HCT116 (cell line): ENCODE results near the gene RAPGEF6. TPM values are rescaled to one million over a fixed set of nuclear protein-coding genes. Genes with fewer than 3 reads are reported as not detected.

Experiments
- ATAC-seq: fragments of 200-7000 bp; cut with Tn5 transposase; 2 replicates; pipeline ENCODE4 v1.9.1; 2020; ENCODE audit warnings: mild to moderate bottlenecking, moderate library complexity
- BruUV-seq: library from RNA; stranded (reverse); fragments of 400-500 nt; replicated peaks from 2 replicates; lab custom pipeline; 2021; lab: Mats Ljungman, UMichigan
- CTCF ChIA-PET: fragments of 300-600 bp; sonication (Branson Sonifier 250); formaldehyde crosslinking; loops from one replicate; lab custom pipeline; 2021; ENCODE audit warnings: antibody characterized with exemption; lab: Charles Lee
- POLR2A ChIA-PET: fragments of 300-600, 350-600 bp; sonication (Branson Sonifier 250); formaldehyde crosslinking; loops from one replicate; lab custom pipeline; 2021; ENCODE audit warnings: antibody characterized with exemption; lab: Charles Lee
- RAD21 ChIA-PET, 2 experiments: fragments of 300-600 bp; sonication (Branson Sonifier 250); formaldehyde crosslinking; loops; one replicate each; lab custom pipeline; 2023; ENCODE audit warnings: low total read pairs in 2 of 2; ENCODE audit not compliant: uncharacterized antibody in 2 of 2, unreplicated experiment in 2 of 2, low non-redundant PET in 1 of 2; lab: Charles Lee
- DNase-seq: peaks from one replicate; pipeline ENCODE4 v3.0.0-alpha.2; 2010; ENCODE audit warnings: low read depth, low spot score
- H2AFZ ChIP-seq: fragments of 200-600 bp; shearing (Covaris generic), sonication (generic); 2 replicates; pipeline ENCODE4 v1.6.1; 2017; ENCODE audit warnings: low read depth, mixed run types, mixed read lengths, antibody characterized with exemption, low read length; ENCODE audit not compliant: poor library complexity, severe bottlenecking
- H3K27ac ChIP-seq: 2 replicates; pipeline ENCODE4 v1.5.1; 2012; ENCODE audit warnings: low read depth, low read length
- H3K27me3 ChIP-seq: fragments of 200-600 bp; sonication (generic); 2 replicates; pipeline ENCODE4 v1.6.1; 2016; ENCODE audit warnings: mixed run types, low read length, mixed read lengths; ENCODE audit not compliant: insufficient read depth
- H3K36me3 ChIP-seq, 2 experiments: fragments of 200-500 bp in 1 of 2; fragments of 200-600 bp in 1 of 2; sonication (Bioruptor generic) in 1 of 2; sonication (generic) in 1 of 2; 2 replicates each; pipeline versions ENCODE4 v1.5.1 to v1.6.1; 2014 to 2016; ENCODE audit warnings: low read length in 2 of 2, inconsistent platforms in 1 of 2, mixed read lengths in 1 of 2, mixed run types in 1 of 2; ENCODE audit not compliant: insufficient read depth in 2 of 2, control insufficient read depth in 1 of 2
- H3K4me1 ChIP-seq, 2 experiments: fragments of 200-600 bp in 1 of 2; sonication (generic) in 1 of 2; 2 replicates each; pipeline versions ENCODE4 v1.5.1 to v1.6.1; 2012 to 2017; ENCODE audit warnings: low read length in 2 of 2, inconsistent platforms in 1 of 2, mild to moderate bottlenecking in 1 of 2, mixed read lengths in 1 of 2, mixed run types in 1 of 2, moderate library complexity in 1 of 2; ENCODE audit not compliant: insufficient read depth in 2 of 2, control insufficient read depth in 1 of 2
- H3K4me2 ChIP-seq: fragments of 200-600 bp; sonication (generic); 2 replicates; pipeline ENCODE4 v1.6.1; 2017; ENCODE audit warnings: mixed run types, low read length, mixed read lengths
- H3K4me3 ChIP-seq, 2 experiments: fragments of 200-600 bp in 1 of 2; sonication (generic) in 1 of 2; replicated peaks in 1 of 2; 2 replicates each; pipeline ENCODE4 v1.5.1; 2011 to 2016; ENCODE audit warnings: low read length in 2 of 2, control low read depth in 1 of 2, low read depth in 1 of 2, mild to moderate bottlenecking in 1 of 2, mixed read lengths in 1 of 2, mixed run types in 1 of 2
- H3K79me2 ChIP-seq: fragments of 200-600 bp; sonication (generic); 2 replicates; pipeline ENCODE4 v1.6.1; 2017; ENCODE audit warnings: mild to moderate bottlenecking, mixed run types, low read length, moderate library complexity, mixed read lengths; ENCODE audit not compliant: insufficient read depth
- H3K9ac ChIP-seq: fragments of 200-600 bp; sonication (generic); 2 replicates; pipeline ENCODE4 v1.6.1; 2016; ENCODE audit warnings: low read length, mixed read lengths
- H3K9me2 ChIP-seq: fragments of 200-600 bp; sonication (generic), shearing (Covaris generic); 2 replicates; pipeline ENCODE4 v1.6.1; 2017; ENCODE audit warnings: mixed run types, mild to moderate bottlenecking, moderate library complexity; ENCODE audit not compliant: insufficient read depth
- H3K9me3 ChIP-seq, 2 experiments: fragments of 200-500 bp in 1 of 2; fragments of 200-600 bp in 1 of 2; sonication (Bioruptor generic) in 1 of 2; sonication (generic) in 1 of 2; 2 replicates each; pipeline ENCODE4 v1.6.1; 2014 to 2017; ENCODE audit warnings: low read length in 2 of 2, mixed read lengths in 2 of 2, inconsistent platforms in 1 of 2, low read depth in 1 of 2, mild to moderate bottlenecking in 1 of 2, mixed run types in 1 of 2, moderate library complexity in 1 of 2; ENCODE audit not compliant: control insufficient read depth in 1 of 2, insufficient read depth in 1 of 2
- H4K20me1 ChIP-seq: fragments of 200-600 bp; sonication (generic), shearing (Covaris generic); 2 replicates; pipeline ENCODE4 v1.6.1; 2017; ENCODE audit warnings: mixed run types, mild to moderate bottlenecking, moderate library complexity; ENCODE audit not compliant: insufficient read depth
- ATF3 ChIP-seq: IDR thresholded peaks from 2 replicates; pipeline ENCODE4 v1.6.1; 2012
- CBX3 ChIP-seq: IDR thresholded peaks from 2 replicates; pipeline ENCODE4 v1.6.1; 2012; ENCODE audit warnings: low read depth
- CEBPB ChIP-seq: IDR thresholded peaks from 2 replicates; pipeline ENCODE4 v1.6.1; 2012; ENCODE audit warnings: low read depth
- EGR1 ChIP-seq: IDR thresholded peaks from 2 replicates; pipeline ENCODE4 v1.6.1; 2012; ENCODE audit warnings: low read depth
- ELF1 ChIP-seq: IDR thresholded peaks from 2 replicates; pipeline ENCODE4 v1.6.1; 2012; ENCODE audit warnings: low read depth, borderline replicate concordance
- EZH2 ChIP-seq: fragments of 200-600 bp; sonication (generic); IDR thresholded peaks from 2 replicates; pipeline ENCODE4 v1.6.1; 2017; ENCODE audit warnings: antibody characterized with exemption, mixed run types
- FOSL1 ChIP-seq: IDR thresholded peaks from 2 replicates; pipeline ENCODE4 v1.6.1; 2012; ENCODE audit warnings: low read depth
- JUND ChIP-seq: IDR thresholded peaks from 2 replicates; pipeline ENCODE4 v1.6.1; 2012
- POLR2AphosphoS5 ChIP-seq: IDR thresholded peaks from 2 replicates; pipeline ENCODE4 v1.6.1; 2011; ENCODE audit warnings: mild to moderate bottlenecking, low read depth, low read length, moderate library complexity
- SP1 ChIP-seq: IDR thresholded peaks from 2 replicates; pipeline ENCODE4 v1.6.1; 2012; ENCODE audit warnings: low read depth
- TCF7L2 ChIP-seq: IDR thresholded peaks from 2 replicates; pipeline ENCODE4 v1.7.0; 2011; ENCODE audit warnings: borderline replicate concordance, inconsistent platforms; ENCODE audit not compliant: insufficient read depth, insufficient read length; ENCODE audit errors: extremely low read depth
- YY1 ChIP-seq: IDR thresholded peaks from 2 replicates; pipeline ENCODE4 v1.6.1; 2011; ENCODE audit warnings: low read length, low read depth, moderate library complexity, mild to moderate bottlenecking; ENCODE audit not compliant: insufficient replicate concordance; ENCODE audit errors: extremely low read depth
- ZFX ChIP-seq: fragments of 450-650 bp; IDR thresholded peaks from 2 replicates; pipeline ENCODE4 v1.6.1; 2017
- intact Hi-C: fragments of 100-400 bp; cut with micrococcal nuclease; formaldehyde crosslinking; loops from 2 replicates; pipeline ENCODE4 v1.10.0; 2022
- total RNA-seq: library from RNA; stranded (reverse); gene quantifications from one replicate; pipeline ENCODE4 v1.2.1, GENCODE V29; 2021; ENCODE audit not compliant: unreplicated experiment
- TF ChIP-seq, protein P1 (sequence below): IDR thresholded peaks from 2 replicates; pipeline ENCODE4 v1.6.1; 2012
- TF ChIP-seq, protein P2 (sequence below): IDR thresholded peaks from 2 replicates; pipeline ENCODE4 v1.6.1; 2011; ENCODE audit warnings: mild to moderate bottlenecking, low read length, moderate library complexity; ENCODE audit not compliant: insufficient replicate concordance; ENCODE audit errors: extremely low read depth

RAPGEF6 gene
- total RNA-seq, 1 experiment from 2014 or later = 18.4 TPM

DNA sequence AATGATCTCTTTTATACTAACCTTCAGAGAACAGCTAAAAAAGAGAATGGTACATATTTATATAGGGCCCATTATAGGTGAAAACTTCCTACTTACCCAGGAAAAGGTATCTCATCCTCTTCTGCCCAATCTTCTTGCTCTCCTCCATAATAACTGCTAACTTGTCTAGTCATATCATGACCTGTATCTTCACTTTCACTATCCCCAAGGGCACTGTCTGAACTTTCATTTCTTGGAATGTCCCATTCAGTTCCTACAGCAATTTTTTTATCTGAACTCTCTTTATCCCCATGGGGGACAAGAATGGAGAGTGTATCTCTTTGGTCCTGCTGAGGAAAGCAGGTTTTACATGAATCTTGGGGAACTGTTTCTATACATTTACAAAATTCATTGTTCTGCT lies 36.4 kb upstream of the RAPGEF6 start:
- ATAC-seq (no peak), DNase-seq (no peak)
- TF ChIP-seq YY1 (no peak), TCF7L2 (no peak), FOSL1 (no peak), ELF1 (no peak), ZFX (no peak), CBX3 (no peak), CEBPB (no peak), SP1 (no peak), JUND (no peak), EZH2 (no peak), ATF3 (no peak), POLR2AphosphoS5 (no peak)
- no peaks in the 10 kb centered on the region for H3K79me2 ChIP-seq
- no TSS peak for BruUV-seq
- no peaks in the 10 kb centered on the region for H3K4me1 ChIP-seq
- H3K27ac ChIP-seq = no peak overlapping the region
- H3K36me3 ChIP-seq = peaks cover 0 to 5% of the 10 kb centered on the region in 2 experiments; a peak in 1 of 4 replicates
- ChIA-PET CTCF (no interaction called here), RAD21 (no interaction called here), POLR2A (no interaction called here)
- no peak overlapping the region for H3K4me3 ChIP-seq
- intact Hi-C loops = no loop called here
- H3K9me3 ChIP-seq = no peaks in the 10 kb centered on the region
- no peak overlapping the region for H3K4me2 ChIP-seq
- H3K9me2 ChIP-seq = no peaks in the 10 kb centered on the region
- no peak overlapping the region for H3K9ac ChIP-seq
- no peaks in the 10 kb centered on the region for H3K27me3 ChIP-seq
- no peak overlapping the region for H2AFZ ChIP-seq
- no peaks in the 10 kb centered on the region for H4K20me1 ChIP-seq

DNA sequence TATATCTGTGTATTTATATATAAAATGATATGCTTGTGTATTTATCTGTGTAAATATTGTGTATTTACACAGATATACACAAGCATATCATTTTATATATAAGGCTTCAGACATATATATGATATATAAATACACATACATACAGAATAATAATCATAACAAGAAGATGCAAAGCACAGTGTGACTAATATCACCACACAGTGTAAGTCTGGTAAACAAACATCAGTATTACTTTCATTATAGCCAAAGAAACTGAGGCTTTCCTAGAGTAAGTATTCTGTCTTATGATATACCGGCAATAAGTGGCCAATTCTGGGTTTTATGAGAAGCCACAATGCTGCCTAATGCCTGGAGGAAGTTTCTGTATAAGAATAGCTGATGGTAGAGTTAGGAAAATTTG lies 29.9 kb upstream of the RAPGEF6 start:
- Histone ChIP-seq H3K4me1 (no peaks in the 10 kb centered on the region), H4K20me1 (no peaks in the 10 kb centered on the region), H3K9me2 (no peaks in the 10 kb centered on the region), H3K79me2 (no peaks in the 10 kb centered on the region), H3K4me3 (no peak overlapping the region), H3K4me2 (no peak overlapping the region), H2AFZ (no peak overlapping the region), H3K9me3 (no peaks in the 10 kb centered on the region), H3K27me3 (no peaks in the 10 kb centered on the region), H3K36me3 (0 out of 4 replicates have a peak, but pooled peaks cover 0 to 2% of the 10 kb centered on the region in 2 experiments), H3K9ac (no peak overlapping the region), H3K27ac (no peak overlapping the region)
- ChIA-PET RAD21 (no interaction called here), CTCF (no interaction called here), POLR2A (no interaction called here)
- TF ChIP-seq ATF3 = no peak
- TF ChIP-seq, protein P1, sequence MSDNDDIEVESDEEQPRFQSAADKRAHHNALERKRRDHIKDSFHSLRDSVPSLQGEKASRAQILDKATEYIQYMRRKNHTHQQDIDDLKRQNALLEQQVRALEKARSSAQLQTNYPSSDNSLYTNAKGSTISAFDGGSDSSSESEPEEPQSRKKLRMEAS = no peak
- TF ChIP-seq EGR1 = no peak
- no peak for TF ChIP-seq TCF7L2
- TF ChIP-seq POLR2AphosphoS5 = no peak
- TF ChIP-seq, protein P2, sequence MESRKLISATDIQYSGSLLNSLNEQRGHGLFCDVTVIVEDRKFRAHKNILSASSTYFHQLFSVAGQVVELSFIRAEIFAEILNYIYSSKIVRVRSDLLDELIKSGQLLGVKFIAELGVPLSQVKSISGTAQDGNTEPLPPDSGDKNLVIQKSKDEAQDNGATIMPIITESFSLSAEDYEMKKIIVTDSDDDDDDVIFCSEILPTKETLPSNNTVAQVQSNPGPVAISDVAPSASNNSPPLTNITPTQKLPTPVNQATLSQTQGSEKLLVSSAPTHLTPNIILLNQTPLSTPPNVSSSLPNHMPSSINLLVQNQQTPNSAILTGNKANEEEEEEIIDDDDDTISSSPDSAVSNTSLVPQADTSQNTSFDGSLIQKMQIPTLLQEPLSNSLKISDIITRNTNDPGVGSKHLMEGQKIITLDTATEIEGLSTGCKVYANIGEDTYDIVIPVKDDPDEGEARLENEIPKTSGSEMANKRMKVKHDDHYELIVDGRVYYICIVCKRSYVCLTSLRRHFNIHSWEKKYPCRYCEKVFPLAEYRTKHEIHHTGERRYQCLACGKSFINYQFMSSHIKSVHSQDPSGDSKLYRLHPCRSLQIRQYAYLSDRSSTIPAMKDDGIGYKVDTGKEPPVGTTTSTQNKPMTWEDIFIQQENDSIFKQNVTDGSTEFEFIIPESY = no peak
- no peak for TF ChIP-seq CEBPB
- intact Hi-C loops = no loop called here
- DNase-seq = no peak
- ATAC-seq = no peak
- no TSS peak for BruUV-seq
